PC-9 (cell line): ENCODE data around the gene UBE2H. TPM values are rescaled to one million over a fixed set of nuclear protein-coding genes. Genes with fewer than 3 reads are reported as not detected.

Experiments used
- BruUV-seq: library from RNA; stranded (reverse); fragments of 400-500 nt; replicated peaks from 2 replicates; lab custom pipeline; 2021; lab: Mats Ljungman, UMichigan
- CTCF ChIA-PET: fragments of 300-600 bp; sonication (Branson Sonifier 250); formaldehyde crosslinking; loops from one replicate; lab custom pipeline; 2022; ENCODE audit warnings: antibody characterized with exemption; lab: Charles Lee
- POLR2A ChIA-PET: fragments of 300-600 bp; sonication (Branson Sonifier 250); formaldehyde crosslinking; loops from one replicate; lab custom pipeline; 2022; ENCODE audit warnings: antibody characterized with exemption; ENCODE audit not compliant: unreplicated experiment; lab: Charles Lee
- DNase-seq, 2 experiments: peaks; one replicate each; pipeline versions ENCODE4 v3.0.0 to v3.0.0-alpha.2; 2015 to 2022; ENCODE audit warnings: mixed read lengths in 1 of 2
- H2AFZ ChIP-seq: fragments of 200-600 bp; sonication (generic); 2 replicates; pipeline ENCODE4 v1.8.1; 2017; ENCODE audit warnings: antibody characterized with exemption
- H3F3A ChIP-seq: fragments of 200-600 bp; sonication (generic); 2 replicates; pipeline ENCODE4 v1.8.1; 2017; ENCODE audit warnings: antibody characterized with exemption, mild to moderate bottlenecking, low read depth; ENCODE audit not compliant: insufficient read depth
- H3K27ac ChIP-seq: fragments of 200-600 bp; sonication (generic); 2 replicates; pipeline ENCODE4 v1.6.1; 2016; ENCODE audit warnings: mixed run types
- H3K27me3 ChIP-seq: fragments of 200-600 bp; sonication (generic); 2 replicates; pipeline ENCODE4 v1.6.1; 2016; ENCODE audit warnings: low read depth, mixed run types; ENCODE audit not compliant: insufficient read depth
- H3K36me3 ChIP-seq: fragments of 200-600 bp; sonication (generic); 2 replicates; pipeline ENCODE4 v1.6.1; 2016; ENCODE audit warnings: low read depth, mixed run types
- H3K4me1 ChIP-seq: fragments of 200-600 bp; sonication (generic); replicated peaks from 2 replicates; pipeline ENCODE4 v1.6.1; 2016; ENCODE audit warnings: mixed run types; ENCODE audit not compliant: insufficient read depth
- H3K4me2 ChIP-seq: fragments of 200-600 bp; sonication (generic); 2 replicates; pipeline ENCODE4 v1.6.1; 2017; ENCODE audit warnings: mixed run types
- H3K4me3 ChIP-seq: fragments of 200-600 bp; sonication (generic); 2 replicates; pipeline ENCODE4 v1.6.1; 2016; ENCODE audit warnings: mixed run types
- H3K79me2 ChIP-seq: fragments of 200-600 bp; sonication (generic); 2 replicates; pipeline ENCODE4 v1.6.1; 2017; ENCODE audit warnings: low read depth, mixed run types
- H3K9me2 ChIP-seq: fragments of 200-600 bp; sonication (generic); 2 replicates; pipeline ENCODE4 v1.8.1; 2017; ENCODE audit warnings: mild to moderate bottlenecking; ENCODE audit not compliant: insufficient read depth
- H3K9me3 ChIP-seq: fragments of 200-600 bp; sonication (generic); 2 replicates; pipeline ENCODE4 v1.8.1; 2016; ENCODE audit warnings: low read depth; ENCODE audit not compliant: insufficient read depth
- H4K20me1 ChIP-seq: fragments of 200-600 bp; sonication (generic); 2 replicates; pipeline ENCODE4 v1.8.1; 2017; ENCODE audit not compliant: insufficient read depth
- CTCF ChIP-seq: fragments of 200-600 bp; sonication (generic); conservative IDR thresholded peaks from 2 replicates; pipeline ENCODE4 v1.6.1; 2017; ENCODE audit warnings: mixed run types, antibody characterized with exemption, mild to moderate bottlenecking, moderate library complexity
- EZH2 ChIP-seq: fragments of 200-600 bp; sonication (generic); IDR thresholded peaks from 2 replicates; pipeline ENCODE4 v1.8.0; 2017; ENCODE audit warnings: antibody characterized with exemption, low read depth
- intact Hi-C: fragments of 100-400 bp; cut with micrococcal nuclease; formaldehyde crosslinking; loops from one replicate; pipeline ENCODE4 v1.10.0; 2022; ENCODE audit not compliant: unreplicated experiment
- total RNA-seq: library from RNA; stranded (reverse); gene quantifications from 2 replicates; pipeline ENCODE4 v1.2.3, GENCODE V29; 2021

UBE2H gene
- total RNA-seq, 1 experiment from 2014 or later = 211 TPM

- peak in 1 of 2 experiments; percentile 64 for DNase-seq
- intact Hi-C loops = loop anchor here (10.0 kb wide), 1 partner anchor 295 kb away; no protein-coding TSS in a partner anchor
- no TSS peak for BruUV-seq
- POLR2A ChIA-PET = interaction anchor here (0.5 to 2.1 kb wide), 9 partner anchors 8 to 791 kb away, joined by 3 to 38 read pairs (median 10); no protein-coding TSS in a partner anchor
- no peaks in the 10 kb centered on the region for H4K20me1 ChIP-seq
- H3K4me2 ChIP-seq = peak overlapping the region; percentile 73
- peaks cover 48% of the 10 kb centered on the region for H3K4me1 ChIP-seq
- no peaks in the 10 kb centered on the region for H3K79me2 ChIP-seq
- H3K27me3 ChIP-seq = no peaks in the 10 kb centered on the region
- TF ChIP-seq CTCF (no peak), EZH2 (no peak)
- CTCF ChIA-PET = no interaction called here
- H3K36me3 ChIP-seq = no peaks in the 10 kb centered on the region
- H3F3A ChIP-seq = peaks cover 48% of the 10 kb centered on the region
- 0 out of 2 replicates have a peak overlapping the region, but pooled peaks have one; percentile 32 for H3K4me3 ChIP-seq
- peak overlapping the region; percentile 99 for H3K27ac ChIP-seq
- H3K9me3 ChIP-seq = no peaks in the 10 kb centered on the region
- no peak overlapping the region; the same call in 1 of the 2 replicates for H2AFZ ChIP-seq
- no peaks in the 10 kb centered on the region for H3K9me2 ChIP-seq
Measured at GRCh38 chr7:129959471-129960203, 6.9 kb upstream of the UBE2H start.

- no peaks in the 10 kb centered on the region for H3K27me3 ChIP-seq
- H4K20me1 ChIP-seq = no peaks in the 10 kb centered on the region
- H2AFZ ChIP-seq = no peak overlapping the region; the same call in 1 of the 2 replicates
- H3K4me1 ChIP-seq = peaks cover 47% of the 10 kb centered on the region
- H3F3A ChIP-seq = peaks cover 48% of the 10 kb centered on the region
- no peaks in the 10 kb centered on the region for H3K9me3 ChIP-seq
- peak overlapping the region; percentile 73 for H3K4me2 ChIP-seq
- ChIA-PET CTCF (interaction anchor here (1.3 kb wide), 1 partner anchor 50 kb away, joined by 6 read pairs; no protein-coding TSS in a partner anchor), POLR2A (interaction anchor here (0.5 to 2.1 kb wide), 9 partner anchors 9 to 790 kb away, joined by 3 to 38 read pairs (median 8); partner anchors contain the start of gene STRIP2)
- intact Hi-C loops = loop anchor here (1.0 to 10.0 kb wide), 4 partner anchors 10 to 294 kb away; no protein-coding TSS in a partner anchor
- peak overlapping the region; percentile 32; the same call in 1 of the 2 replicates for H3K4me3 ChIP-seq
- TF ChIP-seq EZH2 (no peak), CTCF (no peak)
- DNase-seq = peak; percentile 96 to 99
- peak overlapping the region; percentile 99 for H3K27ac ChIP-seq
- BruUV-seq = TSS peak; percentile 28
- H3K9me2 ChIP-seq = no peaks in the 10 kb centered on the region
- H3K79me2 ChIP-seq = no peaks in the 10 kb centered on the region
- H3K36me3 ChIP-seq = no peaks in the 10 kb centered on the region
Measured at GRCh38 chr7:129958643-129959470, 6.1 kb upstream of the UBE2H start.
